Heart left ventricle (tissue), 13 donors: ENCODE data around the gene SDF2L1.

Source experiments
- POLR2A ChIP-seq, 2 donors: fragments of 450-650 bp; IDR thresholded peaks; one replicate each; pipeline ENCODE4 v1.6.1; 2017; ENCODE audit warnings: antibody characterized with exemption in 2 of 2, mild to moderate bottlenecking in 2 of 2, moderate library complexity in 2 of 2
- TF ChIP-seq, protein P1 (sequence below), 12 donors: fragments of 200-600 bp; sonication (generic) in 4 of 12; IDR thresholded peaks; one replicate each; pipeline versions ENCODE4 v1.5.0 to v1.8.0; 2018 to 2022; ENCODE audit warnings: antibody characterized with exemption in 12 of 12, mild to moderate bottlenecking in 5 of 12
- donor health status: ischemic (EF 13 %, LVEDD 7.1; RV severe dilation, severe dysfunction).
- donor health status: DM: no; HTN: yes; CAD: no.
- donor health status: DM: no; HTN: no; CAD: no.
- donor health status: ischemic (EF 25% LVEDD 6.9; RV normal size, moderate dysfunction).
- donor health status: ischemic (EF 25% LVEDD 5.7; RV mildly dilated, moderate dysfunction).
- donor health status: ischemic (EF 35%, LVEDD 5.7; RV mildly dilated, moderate dysfunction).
- donor health status: nonischemic (EF 11% LVEDD 7.7; RV severe dilation, severe dysfunction).
- donor health status: DM: yes; HTN: yes; CAD: no.
- donor health status: PGD.
- donor health status: ischemic (EF 29% LVEDD 5.4; RV normal size, mild dysfunction).
- donor health status: nonischemic (EF 23%, LVEDD 6.1; RV moderate dilation, normal function).

DNA sequence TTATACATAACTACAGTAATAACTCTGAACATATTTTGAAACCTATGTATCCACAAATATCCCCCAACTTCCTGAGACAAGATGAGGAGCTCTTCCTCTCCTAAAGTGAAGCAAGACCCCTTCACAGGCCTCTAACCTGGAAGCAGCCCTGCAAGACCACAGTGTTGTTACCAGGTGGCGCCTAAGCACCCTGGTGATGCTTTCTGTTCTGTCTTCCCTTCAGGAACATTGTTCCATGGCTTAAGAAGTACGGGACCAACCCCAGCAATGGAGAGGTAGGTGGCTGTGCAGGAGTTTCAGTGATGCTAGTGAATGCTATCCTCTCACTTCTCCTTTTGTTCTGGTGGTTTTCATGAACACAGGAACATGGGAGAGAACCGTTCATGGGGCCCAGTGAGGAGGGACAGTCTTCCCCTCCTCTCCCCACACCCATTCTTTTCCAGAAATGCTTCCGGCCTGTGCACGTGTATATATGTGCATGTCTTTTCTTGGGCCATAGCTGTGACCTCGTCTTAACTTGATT lies 30.1 kb downstream of the SDF2L1 start:
- TF ChIP-seq, protein P1, sequence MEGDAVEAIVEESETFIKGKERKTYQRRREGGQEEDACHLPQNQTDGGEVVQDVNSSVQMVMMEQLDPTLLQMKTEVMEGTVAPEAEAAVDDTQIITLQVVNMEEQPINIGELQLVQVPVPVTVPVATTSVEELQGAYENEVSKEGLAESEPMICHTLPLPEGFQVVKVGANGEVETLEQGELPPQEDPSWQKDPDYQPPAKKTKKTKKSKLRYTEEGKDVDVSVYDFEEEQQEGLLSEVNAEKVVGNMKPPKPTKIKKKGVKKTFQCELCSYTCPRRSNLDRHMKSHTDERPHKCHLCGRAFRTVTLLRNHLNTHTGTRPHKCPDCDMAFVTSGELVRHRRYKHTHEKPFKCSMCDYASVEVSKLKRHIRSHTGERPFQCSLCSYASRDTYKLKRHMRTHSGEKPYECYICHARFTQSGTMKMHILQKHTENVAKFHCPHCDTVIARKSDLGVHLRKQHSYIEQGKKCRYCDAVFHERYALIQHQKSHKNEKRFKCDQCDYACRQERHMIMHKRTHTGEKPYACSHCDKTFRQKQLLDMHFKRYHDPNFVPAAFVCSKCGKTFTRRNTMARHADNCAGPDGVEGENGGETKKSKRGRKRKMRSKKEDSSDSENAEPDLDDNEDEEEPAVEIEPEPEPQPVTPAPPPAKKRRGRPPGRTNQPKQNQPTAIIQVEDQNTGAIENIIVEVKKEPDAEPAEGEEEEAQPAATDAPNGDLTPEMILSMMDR (IDR thresholded peaks at IDR 0.05): no peak
- no peak for TF ChIP-seq POLR2A (IDR thresholded peaks at IDR 0.05)
